HG03521 (cell line): ENCODE data around the gene CSMD2.

Source experiments
- ATAC-seq: cut with Tn5 transposase; IDR thresholded peaks from one replicate; pipeline ENCODE4 v1.9.1; 2021; ENCODE audit warnings: mild to moderate bottlenecking, moderate library complexity; ENCODE audit not compliant: unreplicated experiment

Gene CSMD2

DNA sequence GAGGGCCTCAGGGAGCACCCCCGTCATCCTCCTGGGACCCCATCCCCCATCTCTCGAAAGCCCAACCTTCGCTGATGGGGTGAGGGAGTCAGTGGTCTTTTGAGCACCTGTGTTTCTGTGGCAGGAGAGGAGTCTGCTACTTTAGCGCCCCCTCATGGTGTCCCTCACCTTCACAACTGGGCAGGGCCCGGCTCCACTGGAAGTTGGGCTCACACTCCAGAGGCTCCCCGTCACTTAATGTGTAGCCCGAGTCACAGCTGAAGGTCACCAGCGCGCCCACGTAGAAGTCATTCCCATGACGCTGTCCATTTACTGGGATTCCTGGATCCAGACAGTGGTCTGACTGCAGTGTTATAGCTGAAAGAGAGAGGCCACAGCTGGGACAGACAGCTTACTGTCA is 440.7 kb downstream of the CSMD2 start:
- no peak for ATAC-seq

DNA sequence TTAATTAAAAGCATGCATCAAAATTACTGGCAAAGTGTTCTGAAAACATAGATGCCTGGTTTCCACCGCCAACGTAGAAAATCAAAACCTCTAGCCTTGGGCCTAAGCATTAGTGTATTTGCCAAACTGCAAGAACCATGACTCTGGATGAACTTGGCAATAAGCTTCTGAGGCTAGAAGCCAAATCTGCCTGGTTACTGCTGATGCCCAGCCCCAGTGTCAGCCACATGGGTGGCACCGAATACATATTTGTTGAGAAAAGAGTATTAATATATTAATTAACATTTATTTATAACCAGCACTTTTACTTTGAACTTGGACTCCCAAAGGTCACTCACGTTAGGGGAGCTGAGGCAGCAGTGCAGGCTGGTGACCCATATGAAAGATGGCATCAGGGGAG is 441.8 kb downstream of the CSMD2 start:
- no peak for ATAC-seq

- no peak for ATAC-seq
Observed at GRCh38 chr1:33721301-33721815, 443.7 kb downstream of the CSMD2 start.

- ATAC-seq, result no peak
Observed at GRCh38 chr1:33719771-33720670, 445.0 kb downstream of the CSMD2 start.

DNA sequence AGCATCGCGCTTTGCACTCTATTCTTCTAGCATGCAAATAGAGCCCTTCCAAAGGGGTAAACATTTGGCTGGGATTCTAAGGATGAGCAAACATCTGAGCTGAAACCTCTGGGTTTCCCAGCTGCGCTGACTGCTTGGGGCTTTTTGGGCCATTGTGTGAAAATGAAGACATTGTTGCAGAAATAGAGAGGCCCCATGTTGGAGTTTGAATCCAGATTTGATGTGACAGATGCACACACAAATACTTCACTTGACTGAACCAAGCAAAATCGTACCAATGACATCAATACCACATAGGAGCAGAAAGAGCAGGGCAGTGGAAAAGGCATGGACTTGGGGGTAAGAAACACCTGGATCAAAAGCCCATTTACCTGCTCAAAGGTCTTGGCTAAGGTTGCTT is 445.7 kb downstream of the CSMD2 start:
- ATAC-seq, result no peak

DNA sequence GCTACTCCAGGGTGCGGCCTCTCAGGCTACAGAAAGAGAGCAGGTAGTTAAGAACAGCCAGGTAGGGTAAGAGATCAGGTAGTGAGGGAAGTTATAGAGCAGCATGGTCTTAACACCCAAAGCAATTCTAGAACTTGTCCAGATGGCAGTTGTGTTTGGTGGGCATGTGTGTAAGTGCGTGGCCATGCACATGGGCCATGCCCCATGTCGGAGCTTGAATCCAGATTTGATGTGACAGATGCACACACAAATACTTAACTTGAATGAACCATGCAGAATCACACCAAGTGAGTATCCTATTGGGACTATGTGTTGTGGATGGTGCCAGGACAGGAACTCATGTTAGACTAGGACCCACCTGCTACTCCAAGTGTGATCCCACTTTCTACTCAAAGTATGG is 446.8 kb downstream of the CSMD2 start:
- no peak for ATAC-seq

DNA sequence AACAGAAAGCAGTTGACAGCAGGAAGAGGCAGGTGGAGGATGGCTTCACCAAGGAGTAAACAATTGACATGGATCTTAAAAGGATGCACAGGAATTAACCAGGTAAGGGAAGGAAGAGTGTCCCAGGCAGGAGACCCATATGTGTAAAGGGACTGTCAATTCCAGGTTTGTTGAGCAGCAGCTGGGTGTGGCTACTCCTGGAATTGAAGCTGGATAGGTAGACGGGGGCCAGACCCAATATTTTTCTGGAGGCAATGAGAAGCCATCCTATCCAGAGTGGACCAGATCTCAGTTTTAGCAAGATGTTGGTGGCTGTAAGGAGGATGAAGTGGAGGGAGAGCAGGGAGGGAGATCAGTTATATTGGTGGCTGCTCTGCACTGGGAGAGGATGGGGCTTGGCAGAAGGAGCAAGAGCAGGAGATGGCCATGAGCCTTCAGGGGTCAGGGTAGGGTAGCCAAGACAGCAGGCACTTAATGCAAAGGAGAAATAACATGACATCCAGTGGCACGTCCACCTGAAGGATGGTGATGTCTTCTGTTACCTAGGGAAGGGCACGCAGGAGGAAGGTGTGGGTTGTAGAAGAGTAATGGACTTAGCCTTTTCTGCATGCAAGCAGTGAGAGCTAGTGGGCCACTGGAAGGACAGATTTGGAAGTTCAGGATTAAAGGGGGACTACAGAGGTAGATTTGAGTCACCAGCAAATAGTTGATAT is 447.9 kb downstream of the CSMD2 start:
- no peak for ATAC-seq

DNA sequence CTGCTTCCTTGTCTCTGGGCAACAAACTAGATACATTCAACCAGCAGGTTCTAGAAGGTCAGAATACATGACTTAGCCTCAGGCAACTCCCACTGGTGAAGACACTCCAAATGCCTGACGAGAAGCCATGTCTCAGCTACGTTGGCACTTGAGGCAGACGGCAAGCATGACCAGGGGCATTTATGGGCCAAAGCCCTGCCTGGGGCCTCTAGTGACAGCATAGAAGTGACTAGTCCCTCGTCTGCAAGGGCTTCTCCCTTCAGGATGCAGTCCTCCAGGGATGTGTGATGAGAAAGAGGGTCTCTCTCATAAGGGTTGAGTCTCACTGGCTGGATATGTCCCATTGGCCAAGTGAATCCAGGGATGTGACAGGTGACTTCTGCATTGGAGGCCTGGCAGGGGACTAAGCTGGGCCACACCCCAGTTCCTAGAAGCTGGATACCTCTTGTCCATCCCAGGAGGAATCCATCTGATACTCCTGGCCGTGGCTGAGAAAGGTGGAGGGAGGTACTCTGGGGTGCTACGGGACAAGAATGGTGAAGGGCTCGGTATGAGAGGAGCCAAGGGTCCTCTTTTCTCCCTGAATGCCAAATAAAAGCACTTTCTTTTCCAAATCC is 449.7 kb downstream of the CSMD2 start:
- no peak for ATAC-seq

GRCh38 chr1:33714421-33714820 is 450.6 kb downstream of the CSMD2 start:
- ATAC-seq, result no peak

GRCh38 chr1:33713058-33713877 is 451.8 kb downstream of the CSMD2 start:
- ATAC-seq, result no peak

DNA sequence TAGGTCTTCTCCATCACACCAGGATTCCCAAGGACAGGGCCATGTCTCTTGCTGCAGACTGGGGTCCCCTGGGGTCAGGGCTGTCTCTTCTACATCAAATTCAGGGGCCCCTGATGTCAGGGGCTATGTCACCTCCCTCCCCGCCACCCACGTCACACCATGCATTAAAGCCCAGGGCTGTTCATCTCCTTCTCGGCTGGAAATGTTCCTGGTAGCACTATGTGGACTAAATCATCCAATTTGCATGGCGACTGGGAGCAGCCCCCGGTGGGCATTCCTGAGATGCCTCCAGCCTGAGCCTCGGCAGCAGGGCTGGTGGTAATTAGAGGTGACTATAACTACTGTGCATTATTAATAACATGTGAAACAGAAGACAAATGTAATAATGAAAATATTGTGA is 452.8 kb downstream of the CSMD2 start:
- ATAC-seq, result no peak

DNA sequence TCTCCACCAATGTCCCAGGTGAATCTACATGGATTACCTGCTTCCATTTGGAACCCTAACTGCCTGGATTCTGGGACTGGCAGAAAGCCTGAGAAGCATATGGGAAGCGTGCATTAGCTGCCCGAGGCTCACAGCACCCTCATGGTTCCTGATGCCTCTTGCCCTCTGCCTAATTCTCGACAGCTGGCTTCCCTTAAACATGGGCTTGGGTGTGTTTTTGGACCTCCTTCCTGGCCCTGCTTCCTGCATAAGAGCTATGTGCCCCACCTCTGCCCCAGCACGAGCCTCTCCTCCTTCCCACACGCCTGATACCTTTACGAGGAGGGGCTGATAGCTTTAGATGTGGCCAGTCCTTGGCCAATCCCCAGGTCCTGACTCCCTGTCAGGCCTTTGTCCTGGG is 453.5 kb downstream of the CSMD2 start:
- no peak for ATAC-seq

- ATAC-seq, result no peak
Observed at GRCh38 chr1:33710967-33711366, 454.1 kb downstream of the CSMD2 start.

- no peak for ATAC-seq
Observed at GRCh38 chr1:33709783-33710718, 455.0 kb downstream of the CSMD2 start.

DNA sequence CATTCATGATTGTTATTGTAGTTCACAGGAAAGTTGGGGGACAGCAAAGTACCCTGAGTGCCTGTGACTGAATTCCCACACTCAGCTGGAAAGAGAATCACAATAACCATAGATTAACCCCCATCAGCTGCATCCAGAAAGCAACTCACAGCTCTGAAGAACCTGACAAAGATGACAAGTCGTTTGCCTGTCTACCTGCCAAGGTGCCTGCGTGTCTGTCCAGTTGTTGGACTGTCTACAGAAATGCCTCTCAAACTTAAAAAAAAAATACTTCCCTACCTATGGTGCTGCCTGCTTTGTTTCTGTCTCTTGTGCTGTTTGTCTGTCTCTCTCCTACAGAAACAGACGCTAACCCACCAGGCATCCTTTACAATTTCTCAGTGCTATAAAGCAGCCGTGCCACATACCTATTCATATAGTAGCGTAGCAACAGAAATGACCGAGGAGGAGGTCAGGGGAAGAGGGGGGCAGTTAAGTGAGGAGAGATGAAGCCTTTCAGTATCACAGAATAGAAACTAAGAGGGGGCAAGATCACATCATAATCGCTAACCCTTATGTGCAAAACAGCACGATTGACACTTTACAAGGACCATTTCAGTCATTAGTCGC is 455.8 kb downstream of the CSMD2 start:
- no peak for ATAC-seq

DNA sequence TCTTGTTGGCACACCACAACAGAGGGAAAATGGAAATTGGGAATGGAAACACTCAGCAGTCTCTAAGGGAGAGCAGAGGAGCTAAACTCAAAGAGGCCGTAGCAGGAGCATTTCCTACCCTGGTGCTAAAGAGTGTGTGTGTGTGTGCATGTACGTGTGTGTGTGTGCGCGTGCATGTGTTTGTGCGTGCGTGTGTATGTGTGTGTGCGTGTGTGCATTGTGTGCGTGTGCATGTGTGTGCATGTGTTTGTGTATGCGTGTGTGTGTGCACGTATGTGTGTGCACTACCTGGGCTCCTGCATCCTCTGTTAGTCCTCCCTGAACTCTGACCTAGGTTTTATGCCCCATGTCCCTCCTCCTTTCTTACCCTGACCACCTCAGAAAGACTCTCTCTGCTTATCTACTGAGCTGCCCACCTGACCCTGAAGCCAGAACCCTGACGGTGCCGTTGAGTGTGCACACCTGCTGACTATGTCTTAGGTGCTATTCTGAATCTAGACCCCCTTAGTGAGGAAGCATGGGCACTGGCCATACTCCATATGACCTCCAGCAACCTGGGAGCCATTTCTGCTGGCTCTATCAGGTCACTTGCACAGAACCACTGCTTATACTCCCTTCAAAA is 458.3 kb downstream of the CSMD2 start:
- ATAC-seq, result no peak

DNA sequence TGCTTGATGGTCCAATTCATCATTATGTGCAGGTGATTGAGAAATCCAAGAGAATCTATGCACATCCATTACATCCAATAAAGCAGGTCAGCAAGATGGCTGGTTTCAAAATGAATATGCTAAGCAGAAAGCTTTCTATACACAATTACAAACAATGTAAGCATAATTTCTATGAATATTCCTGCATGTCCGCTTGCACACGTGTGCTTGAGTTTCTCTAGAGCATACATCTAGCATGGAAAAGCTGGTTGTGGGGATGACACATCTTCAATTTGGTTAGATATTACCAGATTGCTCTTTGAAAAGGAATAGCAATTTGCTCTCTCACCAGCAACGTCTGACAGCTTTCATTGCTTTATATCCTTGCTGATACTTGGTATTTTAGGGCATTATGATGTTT is 461.6 kb downstream of the CSMD2 start:
- no peak for ATAC-seq

- no peak for ATAC-seq
Observed at GRCh38 chr1:33698361-33699035, 466.5 kb downstream of the CSMD2 start.
